Spleen (tissue), 11 donors: ENCODE data around the gene KLF13. TPM values are rescaled to one million over a fixed set of nuclear protein-coding genes. Genes with fewer than 3 reads are reported as not detected.
A peak's percentile ranks its signal among the peaks of the same experiment; 100 is the strongest.

Experiments used
- DNase-seq: peaks from one replicate; pipeline ENCODE4 v3.0.0-alpha.2; 2020
- H3K27ac ChIP-seq, 8 donors: fragments of 200-600 bp; sonication (generic) in 7 of 8; 1 replicate in 4 of 8; 2 replicates in 4 of 8; pipeline versions ENCODE4 v1.5.0 to v1.8.0; 2016 to 2021; ENCODE audit warnings: inconsistent platforms in 4 of 8, mild to moderate bottlenecking in 4 of 8, moderate library complexity in 1 of 8
- H3K27me3 ChIP-seq, 7 donors: fragments of 200-600 bp; sonication (generic) in 6 of 7; replicated peaks in 1 of 7; 1 replicate in 4 of 7; 2 replicates in 3 of 7; pipeline versions ENCODE4 v1.5.0 to v1.8.0; 2016 to 2021; ENCODE audit warnings: inconsistent platforms in 3 of 7, mild to moderate bottlenecking in 1 of 7
- H3K36me3 ChIP-seq, 6 donors: fragments of 200-600 bp; sonication (generic) in 5 of 6; 1 replicate in 4 of 6; 2 replicates in 2 of 6; pipeline versions ENCODE4 v1.5.0 to v1.8.0; 2016 to 2021; ENCODE audit warnings: inconsistent platforms in 2 of 6
- H3K4me1 ChIP-seq, 6 donors: fragments of 200-600 bp; sonication (generic) in 5 of 6; 1 replicate in 3 of 6; 2 replicates in 3 of 6; pipeline versions ENCODE4 v1.5.0 to v1.8.0; 2016 to 2021; ENCODE audit warnings: inconsistent platforms in 3 of 6
- H3K4me3 ChIP-seq, 8 donors: fragments of 200-600 bp; sonication (generic) in 7 of 8; 1 replicate in 4 of 8; 2 replicates in 4 of 8; pipeline versions ENCODE4 v1.5.0 to v1.8.0; 2016 to 2021; ENCODE audit warnings: inconsistent platforms in 4 of 8, mild to moderate bottlenecking in 4 of 8, moderate library complexity in 2 of 8
- H3K9me3 ChIP-seq, 8 donors: fragments of 200-600 bp; sonication (generic) in 7 of 8; 1 replicate in 4 of 8; 2 replicates in 4 of 8; pipeline versions ENCODE4 v1.5.0 to v1.8.0; 2016 to 2021; ENCODE audit warnings: inconsistent platforms in 4 of 8
- POLR2A ChIP-seq, 3 donors: fragments of 450-650 bp; IDR thresholded peaks; one replicate each; pipeline ENCODE4 v1.5.1; 2017; ENCODE audit warnings: antibody characterized with exemption in 3 of 3, mild to moderate bottlenecking in 1 of 3
- POLR2AphosphoS5 ChIP-seq, 3 donors: sonication (generic); formaldehyde crosslinking; IDR thresholded peaks; one replicate each; pipeline ENCODE4 v1.5.1; 2017; ENCODE audit warnings: antibody characterized with exemption in 3 of 3
- WGBS, 5 donors: extraction: QIAGEN DNeasy Blood & Tissue Kit in 3 of 5; methylation state at CpG; one replicate each; pipeline versions ENCODE4 v1.1.5 to v1.1.7; 2013 to 2018; 5-methylcytosine and 5-hydroxymethylcytosine counted together
- intact Hi-C: fragments of 100-400 bp; cut with DNase I; formaldehyde crosslinking; loops from one replicate; pipeline ENCODE4 v1.15.0; 2023; ENCODE audit warnings: low total_unique reads
- polyA plus RNA-seq, 3 donors: library from polyadenylated mRNA; stranded (reverse); fragments of 200-250 nt; gene quantifications; one replicate each; pipeline ENCODE4 v1.2.1, GENCODE V29; 2013
- total RNA-seq, 7 donors: library from RNA; depleted of rRNA in 3 of 7; stranded (reverse); fragments of >200 nt in 3 of 7; fragmentation: NEBNext Ultra II Directional in 4 of 7; extraction: Animal tissue kit (Norgen Biotek cat#: 25700) in 4 of 7; gene quantifications; one replicate each; pipeline versions ENCODE4 v1.1.0 to v1.2.1, GENCODE V29; 2016 to 2021
- TF ChIP-seq, protein P1 (sequence below), 11 experiments: fragments of 200-600 bp in 7 of 11; fragments of 450-650 bp in 4 of 11; sonication (generic) in 4 of 11; IDR thresholded peaks in 8 of 11; conservative IDR thresholded peaks in 3 of 11; 1 replicate in 7 of 11; 2 replicates in 4 of 11; pipeline versions ENCODE4 v1.4.0 to v1.8.0; 2016 to 2021; ENCODE audit warnings: antibody characterized with exemption in 11 of 11, inconsistent platforms in 4 of 11, mild to moderate bottlenecking in 1 of 11
- donor health status: healthy with polysubstance abuse.
- donor health status: DM: no; HTN: no; CAD: no; lungs with moderate emphysema.
- donor health status: DM: no; HTN: no; CAD: no.
- donor health status: Bipolar disorder and iron deficiency.
- donor health status: healthy.
- donor health status: DM: no; HTN: no; CAD: no.
- donor health status: DM: yes; HTN: yes; CAD: no.

The KLF13 gene
- total and polyA plus RNA-seq, 10 donors = 21.8 to 111 (median 81.4) TPM

GRCh38 chr15:31292391-31293015 is 34.1 kb upstream of the KLF13 start:
- TF ChIP-seq POLR2A (IDR thresholded peaks at IDR 0.05) = no peak
- no peak for TF ChIP-seq POLR2AphosphoS5 (IDR thresholded peaks at IDR 0.05)
- TF ChIP-seq, protein P1, sequence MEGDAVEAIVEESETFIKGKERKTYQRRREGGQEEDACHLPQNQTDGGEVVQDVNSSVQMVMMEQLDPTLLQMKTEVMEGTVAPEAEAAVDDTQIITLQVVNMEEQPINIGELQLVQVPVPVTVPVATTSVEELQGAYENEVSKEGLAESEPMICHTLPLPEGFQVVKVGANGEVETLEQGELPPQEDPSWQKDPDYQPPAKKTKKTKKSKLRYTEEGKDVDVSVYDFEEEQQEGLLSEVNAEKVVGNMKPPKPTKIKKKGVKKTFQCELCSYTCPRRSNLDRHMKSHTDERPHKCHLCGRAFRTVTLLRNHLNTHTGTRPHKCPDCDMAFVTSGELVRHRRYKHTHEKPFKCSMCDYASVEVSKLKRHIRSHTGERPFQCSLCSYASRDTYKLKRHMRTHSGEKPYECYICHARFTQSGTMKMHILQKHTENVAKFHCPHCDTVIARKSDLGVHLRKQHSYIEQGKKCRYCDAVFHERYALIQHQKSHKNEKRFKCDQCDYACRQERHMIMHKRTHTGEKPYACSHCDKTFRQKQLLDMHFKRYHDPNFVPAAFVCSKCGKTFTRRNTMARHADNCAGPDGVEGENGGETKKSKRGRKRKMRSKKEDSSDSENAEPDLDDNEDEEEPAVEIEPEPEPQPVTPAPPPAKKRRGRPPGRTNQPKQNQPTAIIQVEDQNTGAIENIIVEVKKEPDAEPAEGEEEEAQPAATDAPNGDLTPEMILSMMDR (IDR thresholded peaks at IDR 0.05 in 8 of 11, conservative IDR thresholded peaks at IDR 0.05 in 3 of 11) = no peak
- H3K27me3 ChIP-seq = no peaks in the 10 kb centered on the region
- no peak overlapping the region for H3K4me3 ChIP-seq
- H3K36me3 ChIP-seq = no peaks in the 10 kb centered on the region
- WGBS, 5 donors = 68 to 94% (median 86%) methylated on average over 3 of the region's 3 CpGs
- intact Hi-C loops = no loop called here
- peaks cover 0 to 12% (median 10%) of the 10 kb centered on the region in 8 donors for H3K9me3 ChIP-seq
- DNase-seq = no peak
- peaks cover 0 to 11% (median 0%) of the 10 kb centered on the region in 6 donors for H3K4me1 ChIP-seq
- peak overlapping the region in 1 of 8 donors; percentile 73 for H3K27ac ChIP-seq

DNA sequence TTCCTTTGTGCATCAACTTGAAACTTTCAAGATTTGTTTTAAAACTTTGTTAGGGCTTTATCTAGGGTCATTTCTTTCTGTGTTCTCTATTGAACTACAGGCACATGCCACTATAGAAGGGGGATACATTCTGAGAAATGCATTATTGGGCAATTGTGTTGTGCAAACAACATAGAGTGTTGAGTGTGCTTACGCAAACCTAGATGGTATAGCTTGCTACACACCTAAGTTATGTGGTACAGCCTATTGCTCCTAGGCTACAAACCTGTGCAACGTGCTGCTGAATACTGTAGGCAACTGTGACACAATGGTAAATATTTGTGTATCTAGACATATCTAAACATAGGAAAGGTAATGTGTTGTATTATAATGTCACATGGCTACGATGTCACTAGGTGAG is 33.0 kb upstream of the KLF13 start:
- Histone ChIP-seq H3K4me1 (peaks cover 0 to 11% (median 0%) of the 10 kb centered on the region in 6 donors), H3K27me3 (no peaks in the 10 kb centered on the region), H3K36me3 (no peaks in the 10 kb centered on the region), H3K9me3 (peaks cover 0 to under 1% (median 0%) of the 10 kb centered on the region in 8 donors), H3K27ac (peak overlapping the region in 4 of 8 donors; percentile 5 to 73 (median 40)), H3K4me3 (no peak overlapping the region)
- WGBS, 5 donors = 65 to 93% (median 82%) methylated on average over 3 of the region's 3 CpGs
- no peak for DNase-seq
- intact Hi-C loops = no loop called here
- TF ChIP-seq POLR2A (IDR thresholded peaks at IDR 0.05) (no peak), POLR2AphosphoS5 (IDR thresholded peaks at IDR 0.05) (no peak)
- TF ChIP-seq, protein P1 (IDR thresholded peaks at IDR 0.05 in 8 of 11, conservative IDR thresholded peaks at IDR 0.05 in 3 of 11) = no peak

DNA sequence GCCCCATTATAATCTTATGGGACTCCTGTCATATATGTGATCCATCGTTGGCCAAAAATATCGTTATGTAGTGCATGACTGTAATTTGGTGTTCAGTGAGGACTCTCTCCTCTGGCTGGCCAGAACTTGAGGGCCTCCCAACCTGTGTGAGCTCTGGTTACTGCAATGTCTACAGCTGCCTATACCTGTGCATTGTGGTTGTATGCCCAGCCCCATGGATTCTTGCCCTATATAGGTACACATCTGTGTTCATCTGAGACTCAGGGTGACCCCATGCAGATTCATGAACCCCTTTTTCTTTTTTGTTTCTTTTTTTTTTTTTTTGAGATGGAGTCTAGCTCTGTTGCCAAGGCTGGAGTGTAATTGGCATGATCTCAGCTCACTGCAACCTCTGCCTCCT is 32.6 kb upstream of the KLF13 start:
- peak overlapping the region in 4 of 8 donors; percentile 5 to 73 (median 40) for H3K27ac ChIP-seq
- no peak for TF ChIP-seq POLR2A (IDR thresholded peaks at IDR 0.05)
- TF ChIP-seq POLR2AphosphoS5 (IDR thresholded peaks at IDR 0.05) = no peak
- TF ChIP-seq, protein P1 (IDR thresholded peaks at IDR 0.05 in 8 of 11, conservative IDR thresholded peaks at IDR 0.05 in 3 of 11) = no peak
- intact Hi-C loops = no loop called here
- WGBS, 5 donors = 89 to 98% (median 96%) methylated on average over 2 of the region's 2 CpGs
- H3K36me3 ChIP-seq = no peaks in the 10 kb centered on the region
- no peak for DNase-seq
- H3K27me3 ChIP-seq = no peaks in the 10 kb centered on the region
- no peak overlapping the region for H3K4me3 ChIP-seq
- H3K9me3 ChIP-seq = no peaks in the 10 kb centered on the region
- peaks cover 0 to 11% (median 0%) of the 10 kb centered on the region in 6 donors for H3K4me1 ChIP-seq

DNA sequence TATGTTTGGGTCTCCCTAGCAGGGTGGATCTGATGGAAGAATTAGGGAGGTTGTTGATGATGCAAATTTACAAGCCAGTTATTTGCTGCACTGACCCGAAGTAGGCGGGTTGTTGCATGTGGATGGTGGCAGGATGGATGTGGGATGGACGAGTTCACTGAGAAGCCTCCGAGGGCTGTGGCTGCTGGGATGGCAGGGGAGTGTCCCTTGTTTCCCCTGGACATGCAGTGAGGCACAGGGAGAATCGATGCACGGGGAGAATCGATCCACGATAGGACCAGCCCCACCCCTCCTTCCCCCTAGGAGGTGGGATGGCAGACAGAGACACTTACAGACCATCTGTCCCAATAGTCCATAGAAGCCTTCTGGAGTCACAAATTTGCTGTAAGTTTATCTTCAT is 31.0 kb upstream of the KLF13 start:
- TF ChIP-seq POLR2AphosphoS5 (IDR thresholded peaks at IDR 0.05) = no peak
- TF ChIP-seq, protein P1 (IDR thresholded peaks at IDR 0.05 in 8 of 11, conservative IDR thresholded peaks at IDR 0.05 in 3 of 11) = no peak
- no peak for TF ChIP-seq POLR2A (IDR thresholded peaks at IDR 0.05)
- Histone ChIP-seq H3K27ac (no peak overlapping the region), H3K9me3 (no peaks in the 10 kb centered on the region), H3K36me3 (no peaks in the 10 kb centered on the region), H3K27me3 (no peaks in the 10 kb centered on the region), H3K4me1 (peaks cover 0 to 19% (median 7%) of the 10 kb centered on the region in 6 donors), H3K4me3 (no peak overlapping the region)
- 84 to 94% (median 92%) methylated on average over 8 of the region's 8 CpGs for WGBS, 5 donors
- DNase-seq = peak; percentile 64
- intact Hi-C loops = no loop called here
